Lower leg skin (tissue), 3 donors: Measurements from ENCODE around the gene ATR.

Source experiments
- POLR2A ChIP-seq, 2 donors: fragments of 450-650 bp; IDR thresholded peaks; one replicate each; pipeline ENCODE4 v1.6.1; 2016 to 2017; ENCODE audit warnings: antibody characterized with exemption in 2 of 2, mild to moderate bottlenecking in 1 of 2, moderate library complexity in 1 of 2
- TF ChIP-seq, protein P1 (sequence below), 3 donors: fragments of 450-650 bp; IDR thresholded peaks; one replicate each; pipeline ENCODE4 v1.5.1; 2016; ENCODE audit warnings: antibody characterized with exemption in 3 of 3, mild to moderate bottlenecking in 3 of 3, moderate library complexity in 2 of 3

DNA sequence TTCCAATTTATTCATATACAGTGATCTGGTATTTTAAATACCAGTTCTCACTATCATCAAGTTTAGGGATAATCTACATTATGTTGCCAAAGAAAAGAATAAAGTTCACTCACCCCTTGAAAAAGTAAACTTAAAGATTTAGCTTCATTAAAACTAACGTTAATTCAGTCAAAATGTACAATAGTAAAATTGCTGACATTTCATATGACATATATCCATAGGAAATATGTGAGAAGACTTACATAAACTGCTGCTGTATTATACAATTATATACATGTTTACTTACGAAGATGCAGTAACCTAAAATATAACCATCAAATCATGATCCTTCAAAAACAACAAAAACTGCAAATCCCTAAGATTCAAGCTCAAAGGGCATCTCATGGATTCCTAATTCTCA, 44.0 kb downstream of the ATR start:
- TF ChIP-seq, protein P1, sequence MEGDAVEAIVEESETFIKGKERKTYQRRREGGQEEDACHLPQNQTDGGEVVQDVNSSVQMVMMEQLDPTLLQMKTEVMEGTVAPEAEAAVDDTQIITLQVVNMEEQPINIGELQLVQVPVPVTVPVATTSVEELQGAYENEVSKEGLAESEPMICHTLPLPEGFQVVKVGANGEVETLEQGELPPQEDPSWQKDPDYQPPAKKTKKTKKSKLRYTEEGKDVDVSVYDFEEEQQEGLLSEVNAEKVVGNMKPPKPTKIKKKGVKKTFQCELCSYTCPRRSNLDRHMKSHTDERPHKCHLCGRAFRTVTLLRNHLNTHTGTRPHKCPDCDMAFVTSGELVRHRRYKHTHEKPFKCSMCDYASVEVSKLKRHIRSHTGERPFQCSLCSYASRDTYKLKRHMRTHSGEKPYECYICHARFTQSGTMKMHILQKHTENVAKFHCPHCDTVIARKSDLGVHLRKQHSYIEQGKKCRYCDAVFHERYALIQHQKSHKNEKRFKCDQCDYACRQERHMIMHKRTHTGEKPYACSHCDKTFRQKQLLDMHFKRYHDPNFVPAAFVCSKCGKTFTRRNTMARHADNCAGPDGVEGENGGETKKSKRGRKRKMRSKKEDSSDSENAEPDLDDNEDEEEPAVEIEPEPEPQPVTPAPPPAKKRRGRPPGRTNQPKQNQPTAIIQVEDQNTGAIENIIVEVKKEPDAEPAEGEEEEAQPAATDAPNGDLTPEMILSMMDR (IDR thresholded peaks at IDR 0.05): no peak
- TF ChIP-seq POLR2A (IDR thresholded peaks at IDR 0.05): no peak
